Measurements from ENCODE around the gene RNF207.

- no peak for TF ChIP-seq CTCF (IDR thresholded peaks at IDR 0.05; ENCODE audit: insufficient read depth, low read length, poor library complexity, severe bottlenecking)
- no peak for TF ChIP-seq EZH2phosphoT487 (conservative IDR thresholded peaks at IDR 0.05; ENCODE audit: low read length)
Measured at GRCh38 chr1:6176779-6177178, 29.1 kb upstream of the RNF207 start.

Measured in SU-DHL-6 (cell line).